ENCODE data around the gene SYNGR3.
"Not testable (repeated sequence)": the region's sequence is repeated elsewhere in the genome, so short reads cannot be mapped to it uniquely, and the experiment has no call there.

SYNGR3 gene

GRCh38 chr16:2032285-2033056 lies 42.7 kb downstream of the SYNGR3 start:
- DNase-seq: no peak

- no peak for DNase-seq
Measured at GRCh38 chr16:2033057-2033908, 43.5 kb downstream of the SYNGR3 start.

- DNase-seq: not testable (repeated sequence)
Measured at GRCh38 chr16:2033909-2034695, 44.3 kb downstream of the SYNGR3 start.

- DNase-seq: no peak
Measured at GRCh38 chr16:2034696-2035430, 45.1 kb downstream of the SYNGR3 start.

- DNase-seq: no peak
Measured at GRCh38 chr16:2035431-2036199, 45.8 kb downstream of the SYNGR3 start.

- DNase-seq: no peak
Measured at GRCh38 chr16:2036200-2036966, 46.6 kb downstream of the SYNGR3 start.

GRCh38 chr16:2037115-2037514 lies 47.3 kb downstream of the SYNGR3 start:
- DNase-seq: no peak

GRCh38 chr16:2037647-2038381 lies 48.0 kb downstream of the SYNGR3 start:
- no peak for DNase-seq

- no peak for DNase-seq
Measured at GRCh38 chr16:2038382-2039231, 48.8 kb downstream of the SYNGR3 start.

GRCh38 chr16:2039274-2040031 lies 49.7 kb downstream of the SYNGR3 start:
- DNase-seq: no peak

- no peak for DNase-seq
Measured at GRCh38 chr16:2040041-2040786, 50.4 kb downstream of the SYNGR3 start.

GRCh38 chr16:2040787-2041522 lies 51.2 kb downstream of the SYNGR3 start:
- DNase-seq: no peak

GRCh38 chr16:2042171-2042985 lies 52.6 kb downstream of the SYNGR3 start:
- DNase-seq: no peak

GRCh38 chr16:2042986-2043666 lies 53.4 kb downstream of the SYNGR3 start:
- no peak for DNase-seq

All from T-helper 9 cell (primary cell).